ENCODE data around the gene DNAJC28.

GRCh38 chr21:33522297-33522952, 30.9 kb upstream of the DNAJC28 start:
- TF ChIP-seq, protein P1, sequence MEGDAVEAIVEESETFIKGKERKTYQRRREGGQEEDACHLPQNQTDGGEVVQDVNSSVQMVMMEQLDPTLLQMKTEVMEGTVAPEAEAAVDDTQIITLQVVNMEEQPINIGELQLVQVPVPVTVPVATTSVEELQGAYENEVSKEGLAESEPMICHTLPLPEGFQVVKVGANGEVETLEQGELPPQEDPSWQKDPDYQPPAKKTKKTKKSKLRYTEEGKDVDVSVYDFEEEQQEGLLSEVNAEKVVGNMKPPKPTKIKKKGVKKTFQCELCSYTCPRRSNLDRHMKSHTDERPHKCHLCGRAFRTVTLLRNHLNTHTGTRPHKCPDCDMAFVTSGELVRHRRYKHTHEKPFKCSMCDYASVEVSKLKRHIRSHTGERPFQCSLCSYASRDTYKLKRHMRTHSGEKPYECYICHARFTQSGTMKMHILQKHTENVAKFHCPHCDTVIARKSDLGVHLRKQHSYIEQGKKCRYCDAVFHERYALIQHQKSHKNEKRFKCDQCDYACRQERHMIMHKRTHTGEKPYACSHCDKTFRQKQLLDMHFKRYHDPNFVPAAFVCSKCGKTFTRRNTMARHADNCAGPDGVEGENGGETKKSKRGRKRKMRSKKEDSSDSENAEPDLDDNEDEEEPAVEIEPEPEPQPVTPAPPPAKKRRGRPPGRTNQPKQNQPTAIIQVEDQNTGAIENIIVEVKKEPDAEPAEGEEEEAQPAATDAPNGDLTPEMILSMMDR (conservative IDR thresholded peaks at IDR 0.05) = no peak
- no peak for TF ChIP-seq ZFX (IDR thresholded peaks at IDR 0.05)
